ENCODE results near the gene JAZF1. TPM values are rescaled to one million over a fixed set of nuclear protein-coding genes. Genes with fewer than 3 reads are reported as not detected.

JAZF1 gene
- total RNA-seq, 1 experiment from 2014 or later = 9.1 TPM

GRCh38 chr7:28005075-28005846, 175.3 kb downstream of the JAZF1 start:
- H4K20me1 ChIP-seq (ENCODE audit: control insufficient read depth, insufficient read depth, insufficient read length) = no peaks in the 10 kb centered on the region
- H4K8ac ChIP-seq (replicated peaks; ENCODE audit: insufficient read length, low read depth, low read length) = no peak overlapping the region
- no peak overlapping the region for H2BK15ac ChIP-seq (ENCODE audit: low read depth, low read length)
- H3K23ac ChIP-seq (ENCODE audit: insufficient read length, low read depth, low read length) = no peak overlapping the region
- H2AK5ac ChIP-seq (ENCODE audit: insufficient read length, low read length) = no peak overlapping the region
- H3K9me3 ChIP-seq (ENCODE audit: control insufficient read depth, low read depth, low read length) = no peaks in the 10 kb centered on the region
- H3K4me1 Mint-ChIP-seq = peaks cover 0 to 2% of the 10 kb centered on the region in 2 experiments; a peak in 1 of 4 replicates
- no peak overlapping the region for H3K56ac ChIP-seq (ENCODE audit: insufficient read length, low read depth, low read length)
- DNase-seq = no peak
- H4K5ac ChIP-seq (ENCODE audit: insufficient read length, low read depth, low read length) = no peak overlapping the region
- H3K18ac ChIP-seq (ENCODE audit: insufficient read length, low read depth, low read length) = no peak overlapping the region
- H2BK120ac ChIP-seq (ENCODE audit: low read depth, low read length, poor library complexity, severe bottlenecking) = no peak overlapping the region
- no peak overlapping the region for H3K9ac ChIP-seq (ENCODE audit: extremely low read depth, insufficient read length, low read length)
- H3K14ac ChIP-seq (ENCODE audit: insufficient read depth, low read length) = no peak overlapping the region
- no peak overlapping the region for H3K4me3 Mint-ChIP-seq
- H2AFZ ChIP-seq (ENCODE audit: low read length) = no peak overlapping the region
- H3K4me2 ChIP-seq (ENCODE audit: insufficient read depth, insufficient read length, low read length) = no peak overlapping the region
- H3K79me2 ChIP-seq (ENCODE audit: insufficient read depth, low read length) = no peaks in the 10 kb centered on the region
- no peak overlapping the region for H2BK5ac ChIP-seq (ENCODE audit: insufficient read length, low read length)
- no peak overlapping the region for H4K91ac ChIP-seq (ENCODE audit: insufficient read length, low read depth, low read length)
- TF ChIP-seq CTCF (conservative IDR thresholded peaks at IDR 0.05) = no peak
- no peaks in the 10 kb centered on the region for H3K23me2 ChIP-seq (ENCODE audit: insufficient read length, low read depth, low read length, poor library complexity, severe bottlenecking)
- H3K27me3 Mint-ChIP-seq (ENCODE audit: low read depth) = no peaks in the 10 kb centered on the region
- no peak overlapping the region for H3K4ac ChIP-seq (ENCODE audit: low read depth, low read length)
- no peak overlapping the region for H2BK12ac ChIP-seq (ENCODE audit: insufficient read length, low read depth, low read length)
- H3T11ph ChIP-seq (ENCODE audit: low read length) = no peak overlapping the region
- H3K36me3 Mint-ChIP-seq (ENCODE audit: insufficient read depth in 1 of 3, low read depth in 3 of 3) = no peaks in the 10 kb centered on the region
- H2BK20ac ChIP-seq (ENCODE audit: low read depth, low read length, poor library complexity, severe bottlenecking) = no peak overlapping the region
- no CpG with 5 or more reads among the region's 7 CpGs for WGBS (ENCODE audit: extremely low coverage, insufficient read length, low lambda C conversion rate)
- H3K9me3 Mint-ChIP-seq = no peaks in the 10 kb centered on the region
- H3K27ac ChIP-seq (ENCODE audit: insufficient read length, low read depth, low read length) = no peak overlapping the region
- H3K27me3 ChIP-seq (ENCODE audit: insufficient read depth, low read length) = no peaks in the 10 kb centered on the region
- H3K79me1 ChIP-seq (ENCODE audit: insufficient read depth, low read depth, low read length, poor library complexity, severe bottlenecking) = no peaks in the 10 kb centered on the region
- no peaks in the 10 kb centered on the region for H3K4me1 ChIP-seq (ENCODE audit: insufficient read depth, low read length)
- no peak overlapping the region for H3K27ac Mint-ChIP-seq
